HG03060 (cell line): Measurements from ENCODE around the gene SLC37A2.
"Not testable (repeated sequence)": the region's sequence is repeated elsewhere in the genome, so short reads cannot be mapped to it uniquely, and the experiment has no call there.

Source experiments
- ATAC-seq: cut with Tn5 transposase; IDR thresholded peaks from one replicate; pipeline ENCODE4 v1.9.1; 2021; ENCODE audit warnings: low read depth, moderate number of reproducible peaks; ENCODE audit not compliant: unreplicated experiment

SLC37A2 gene

GRCh38 chr11:125082611-125083311 is 19.7 kb downstream of the SLC37A2 start:
- ATAC-seq: no peak

- ATAC-seq: no peak
These were observed 20.4 kb downstream of the SLC37A2 start for GRCh38 chr11:125083312-125084056.

- no peak for ATAC-seq
These were observed 20.9 kb downstream of the SLC37A2 start for GRCh38 chr11:125084057-125084416.

GRCh38 chr11:125084761-125085231 is 21.7 kb downstream of the SLC37A2 start:
- no peak for ATAC-seq

GRCh38 chr11:125085301-125086081 is 22.4 kb downstream of the SLC37A2 start:
- no peak for ATAC-seq

GRCh38 chr11:125086633-125087296 is 23.7 kb downstream of the SLC37A2 start:
- ATAC-seq: no peak

GRCh38 chr11:125088123-125088522 is 25.0 kb downstream of the SLC37A2 start:
- ATAC-seq: no peak

- ATAC-seq: no peak
These were observed 25.7 kb downstream of the SLC37A2 start for GRCh38 chr11:125088576-125089455.

GRCh38 chr11:125089481-125089880 is 26.4 kb downstream of the SLC37A2 start:
- ATAC-seq: not testable (repeated sequence)

GRCh38 chr11:125090151-125090550 is 27.0 kb downstream of the SLC37A2 start:
- not testable (repeated sequence) for ATAC-seq

- no peak for ATAC-seq
These were observed 27.7 kb downstream of the SLC37A2 start for GRCh38 chr11:125090816-125091215.

- no peak for ATAC-seq
These were observed 28.3 kb downstream of the SLC37A2 start for GRCh38 chr11:125091247-125091876.

- no peak for ATAC-seq
These were observed 29.0 kb downstream of the SLC37A2 start for GRCh38 chr11:125091877-125092664.

GRCh38 chr11:125092669-125093068 is 29.6 kb downstream of the SLC37A2 start:
- ATAC-seq: no peak

- ATAC-seq: no peak
These were observed 30.4 kb downstream of the SLC37A2 start for GRCh38 chr11:125093502-125093901.

GRCh38 chr11:125094731-125095130 is 31.6 kb downstream of the SLC37A2 start:
- no peak for ATAC-seq

GRCh38 chr11:125100136-125100535 is 37.0 kb downstream of the SLC37A2 start:
- ATAC-seq: no peak

- no peak for ATAC-seq
These were observed 38.5 kb downstream of the SLC37A2 start for GRCh38 chr11:125101596-125101995.
